DMS53 treated with DMSO at 0.1 percent for 48 hours (cell line): ENCODE measurements around the gene OTUB2.

ENCODE experiments used
- DNase-seq: peaks from one replicate; lab custom pipeline; 2025; ENCODE audit not compliant: unreplicated experiment; lab: John Stamatoyannopoulos, UW

The OTUB2 gene

GRCh38 chr14:93996130-93996695, 29.9 kb upstream of the OTUB2 start:
- no peak for DNase-seq

- no peak for DNase-seq
Measured at GRCh38 chr14:93997082-93997481, 29.1 kb upstream of the OTUB2 start, which contains the start of gene CCDC197. Gene CCDC197 (plus strand): TSS chr14:93997301. CDS start chr14:93998132, 831 bp downstream.

- no peak for DNase-seq
Measured at GRCh38 chr14:93997916-93998870, 27.9 kb upstream of the OTUB2 start.

- no peak for DNase-seq
Measured at GRCh38 chr14:93998871-93999403, 27.2 kb upstream of the OTUB2 start.

GRCh38 chr14:93999573-93999972, 26.6 kb upstream of the OTUB2 start:
- DNase-seq = no peak

GRCh38 chr14:94000267-94000666, 25.9 kb upstream of the OTUB2 start:
- DNase-seq = no peak

- no peak for DNase-seq
Measured at GRCh38 chr14:94001016-94001415, 25.1 kb upstream of the OTUB2 start.

GRCh38 chr14:94001501-94002396, 24.4 kb upstream of the OTUB2 start:
- peak; percentile 61 for DNase-seq

- DNase-seq = no peak
Measured at GRCh38 chr14:94003397-94003796, 22.7 kb upstream of the OTUB2 start.

GRCh38 chr14:94004015-94004414, 22.1 kb upstream of the OTUB2 start:
- no peak for DNase-seq

GRCh38 chr14:94005324-94006073, 20.6 kb upstream of the OTUB2 start:
- DNase-seq = no peak

- DNase-seq = no peak
Measured at GRCh38 chr14:94008234-94008633, 17.9 kb upstream of the OTUB2 start.

GRCh38 chr14:94009767-94010166, 16.4 kb upstream of the OTUB2 start:
- no peak for DNase-seq

- DNase-seq = no peak
Measured at GRCh38 chr14:94010625-94011024, 15.5 kb upstream of the OTUB2 start.

GRCh38 chr14:94011795-94012194, 14.3 kb upstream of the OTUB2 start:
- DNase-seq = no peak

- no peak for DNase-seq
Measured at GRCh38 chr14:94014382-94014781, 11.8 kb upstream of the OTUB2 start.

- DNase-seq = no peak
Measured at GRCh38 chr14:94015223-94015622, 10.9 kb upstream of the OTUB2 start.

GRCh38 chr14:94016446-94016976, 9.6 kb upstream of the OTUB2 start:
- no peak for DNase-seq

- no peak for DNase-seq
Measured at GRCh38 chr14:94018308-94018707, 7.8 kb upstream of the OTUB2 start.

- DNase-seq = no peak
Measured at GRCh38 chr14:94019329-94019728, 6.8 kb upstream of the OTUB2 start.
